ENCODE results near the gene NME7. TPM values are rescaled to one million over a fixed set of nuclear protein-coding genes. Genes with fewer than 3 reads are reported as not detected.
"Not testable (repeated sequence)": the region's sequence is repeated elsewhere in the genome, so short reads cannot be mapped to it uniquely, and the experiment has no call there.

The NME7 gene, protein sequence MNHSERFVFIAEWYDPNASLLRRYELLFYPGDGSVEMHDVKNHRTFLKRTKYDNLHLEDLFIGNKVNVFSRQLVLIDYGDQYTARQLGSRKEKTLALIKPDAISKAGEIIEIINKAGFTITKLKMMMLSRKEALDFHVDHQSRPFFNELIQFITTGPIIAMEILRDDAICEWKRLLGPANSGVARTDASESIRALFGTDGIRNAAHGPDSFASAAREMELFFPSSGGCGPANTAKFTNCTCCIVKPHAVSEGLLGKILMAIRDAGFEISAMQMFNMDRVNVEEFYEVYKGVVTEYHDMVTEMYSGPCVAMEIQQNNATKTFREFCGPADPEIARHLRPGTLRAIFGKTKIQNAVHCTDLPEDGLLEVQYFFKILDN
- 10.5 TPM for total RNA-seq

DNA sequence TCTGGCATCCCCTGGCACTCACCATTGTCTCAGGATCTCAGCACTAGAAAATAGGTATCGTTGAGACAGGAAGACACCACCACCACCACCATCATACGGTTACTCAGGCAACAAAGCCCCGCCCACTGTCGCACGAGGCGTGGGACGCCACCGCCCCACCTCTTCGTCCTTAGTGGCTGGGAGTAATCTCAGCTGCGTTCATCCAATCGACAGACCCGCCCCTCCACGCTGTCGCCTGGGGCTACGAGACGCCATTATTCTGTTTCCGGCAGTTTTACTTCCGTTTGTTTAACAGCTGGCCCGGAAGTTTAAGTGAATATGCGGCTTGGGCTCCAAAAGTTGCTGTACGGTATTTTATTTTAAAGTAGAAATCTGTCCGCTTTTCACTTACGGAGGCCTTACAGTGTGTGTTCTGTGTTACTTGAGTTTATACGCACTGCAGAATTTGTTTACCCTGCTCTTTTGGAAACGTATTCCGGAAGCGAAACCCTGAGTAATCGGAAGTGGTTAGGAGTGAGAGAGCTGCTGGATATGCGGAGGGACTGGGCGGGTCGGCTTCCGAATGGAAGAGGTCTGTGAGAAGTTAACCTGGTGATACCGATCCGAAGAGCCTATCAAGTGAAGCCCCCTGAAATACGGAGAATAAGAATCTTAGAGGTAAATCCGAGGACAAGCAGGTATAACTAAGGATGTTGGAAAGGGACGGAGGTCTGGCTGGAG, at the start of gene NME7, which contains the start of gene BLZF1:
TSS of gene NME7 (minus strand) at position 112 of the 720 bp plus-strand sequence. CDS start at position 25, 87 bp downstream.
TSS of gene BLZF1 (plus strand) at position 510 of the 720 bp plus-strand sequence. CDS start 1,328 bp downstream, outside the sequence.
- DNase-seq (ENCODE audit: low read depth in 2 of 3, low spot score in 2 of 3): peak; percentile 89 to 99 (median 97)

DNA sequence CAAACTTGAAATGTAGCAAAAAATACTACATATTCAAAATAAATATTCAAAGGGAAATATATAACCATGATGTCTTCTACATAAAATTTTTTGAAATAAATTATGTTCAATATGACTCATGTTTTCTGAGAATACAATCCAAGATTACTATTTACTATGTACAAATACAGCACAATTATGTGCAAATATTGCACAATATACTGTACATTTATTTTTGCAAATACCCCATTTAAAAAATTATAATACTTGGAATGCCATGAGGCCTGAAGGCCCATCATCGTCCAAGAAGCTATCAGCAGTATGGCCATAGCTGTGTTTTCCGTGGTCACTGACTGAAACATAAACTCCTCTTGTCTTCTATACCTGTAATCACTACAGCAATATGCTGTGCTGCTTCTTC, 47.4 kb upstream of the NME7 start:
- DNase-seq (ENCODE audit: low read depth in 2 of 3, low spot score in 2 of 3): no peak

DNA sequence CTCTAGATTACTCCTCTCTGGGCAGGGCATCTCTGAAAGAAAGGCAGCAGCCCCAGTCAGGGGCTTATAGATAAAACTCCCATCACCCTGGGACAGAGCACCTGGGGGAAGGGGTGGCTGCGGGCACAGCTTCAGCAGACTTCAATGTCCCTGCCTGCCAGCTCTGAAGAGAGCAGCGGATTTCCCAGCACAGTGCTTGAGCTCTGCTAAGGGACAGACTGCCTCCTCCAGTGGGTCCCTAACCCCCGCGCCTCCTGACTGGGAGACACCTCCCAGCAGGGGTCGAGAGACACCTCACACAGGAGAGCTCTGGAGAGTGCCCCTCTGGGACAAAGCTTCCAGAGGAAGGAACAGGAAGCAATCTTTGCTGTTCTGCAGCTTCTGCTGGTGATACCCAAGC, 40.7 kb upstream of the NME7 start:
- DNase-seq (ENCODE audit: low read depth in 2 of 3, low spot score in 2 of 3): not testable (repeated sequence)

DNA sequence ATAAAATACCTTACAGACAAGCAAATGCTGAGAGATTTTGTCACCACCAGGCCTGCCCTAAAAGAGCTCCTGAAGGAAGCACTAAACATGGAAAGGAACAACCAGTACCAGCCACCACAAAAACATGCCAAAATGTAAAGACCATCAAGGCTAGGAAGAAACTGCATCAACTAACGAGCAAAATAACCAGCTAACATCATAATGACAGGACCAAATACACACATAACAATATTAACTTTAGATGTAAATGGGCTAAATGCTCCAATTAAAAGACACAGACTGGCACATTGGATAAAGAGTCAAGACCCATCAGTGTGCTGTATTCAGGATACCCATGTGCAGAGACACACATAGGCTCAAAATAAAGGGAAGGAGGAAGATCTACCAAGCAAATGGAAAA, 35.0 kb upstream of the NME7 start:
- DNase-seq (ENCODE audit: low read depth in 2 of 3, low spot score in 2 of 3): not testable (repeated sequence)

DNA sequence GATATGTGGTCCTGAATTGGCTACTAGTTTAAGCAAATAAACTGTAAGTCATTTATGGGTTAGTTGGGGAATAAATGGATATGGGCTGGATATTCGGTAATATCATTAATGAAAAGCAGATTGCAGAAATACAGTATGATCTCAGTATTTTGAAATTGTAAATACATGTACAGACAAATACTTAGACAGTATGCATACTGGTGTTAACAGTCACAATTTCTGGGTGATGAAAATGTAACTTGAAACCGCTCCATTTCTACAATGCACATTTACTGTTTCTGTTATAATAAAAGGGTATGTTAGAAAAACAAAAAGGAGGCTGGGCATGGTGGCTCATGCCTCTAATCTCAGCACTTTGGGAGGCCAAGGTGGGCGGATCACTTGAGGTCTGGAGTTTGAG, 28.4 kb upstream of the NME7 start:
- DNase-seq (ENCODE audit: low read depth in 2 of 3, low spot score in 2 of 3): no peak

DNA sequence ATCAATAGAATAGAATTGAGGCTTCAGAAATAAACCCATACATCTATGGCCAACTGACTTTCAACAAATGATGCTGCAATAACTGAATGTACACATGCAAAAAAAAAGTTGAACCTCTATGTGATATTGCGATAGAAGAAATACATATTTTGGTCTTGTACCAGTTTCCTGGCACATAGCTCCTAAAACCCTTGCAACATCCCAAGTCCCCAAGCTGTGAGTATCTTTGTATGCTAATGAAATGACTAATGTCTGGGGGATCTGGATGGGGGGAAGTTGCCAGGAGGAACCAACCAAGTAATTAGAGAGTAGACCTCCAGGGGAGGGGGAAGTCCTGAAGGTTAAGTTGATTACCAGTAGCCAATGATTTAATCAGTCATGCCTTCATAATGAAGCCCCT, 24.8 kb upstream of the NME7 start:
- no peak for DNase-seq (ENCODE audit: low read depth in 2 of 3, low spot score in 2 of 3)

DNA sequence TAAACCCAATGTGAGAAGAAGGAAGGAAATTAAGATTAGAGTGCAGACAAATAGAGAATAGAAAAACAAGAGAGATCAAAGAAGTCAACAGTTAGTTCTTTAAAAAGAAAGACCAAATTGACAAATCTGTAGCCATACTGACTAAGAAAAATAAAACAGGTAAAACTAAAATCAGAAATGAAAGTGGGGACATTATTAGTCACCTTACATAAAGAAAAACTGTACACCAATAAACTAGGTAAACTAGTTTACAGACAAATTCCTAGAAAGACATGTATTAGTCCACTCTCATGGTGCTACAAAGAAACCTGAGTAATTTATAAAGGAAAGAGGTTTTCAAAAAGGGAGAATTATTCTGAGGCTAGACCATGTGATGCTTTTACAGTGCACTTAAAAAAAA, 22.7 kb upstream of the NME7 start:
- DNase-seq (ENCODE audit: low read depth in 2 of 3, low spot score in 2 of 3): no peak

DNA sequence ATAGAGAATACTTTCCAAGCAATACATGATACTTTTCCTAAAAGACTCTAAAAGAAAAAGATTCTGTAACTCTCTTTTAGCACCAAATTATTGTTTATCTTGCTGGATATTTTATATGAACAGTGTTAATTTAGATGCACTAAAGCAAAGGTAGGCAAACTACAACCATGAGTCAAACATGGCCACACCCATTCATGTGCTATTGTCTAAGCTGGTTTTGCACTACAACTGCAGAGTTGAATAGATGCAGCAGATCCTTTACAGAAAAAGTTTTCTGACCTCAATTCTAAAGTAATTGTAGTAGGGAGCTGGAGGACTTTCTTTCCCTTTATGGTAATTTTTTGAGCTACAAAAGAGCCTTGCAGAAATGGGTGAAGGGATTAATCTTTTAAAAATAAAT, 19.8 kb upstream of the NME7 start:
- no peak for DNase-seq (ENCODE audit: low read depth in 2 of 3, low spot score in 2 of 3)

DNA sequence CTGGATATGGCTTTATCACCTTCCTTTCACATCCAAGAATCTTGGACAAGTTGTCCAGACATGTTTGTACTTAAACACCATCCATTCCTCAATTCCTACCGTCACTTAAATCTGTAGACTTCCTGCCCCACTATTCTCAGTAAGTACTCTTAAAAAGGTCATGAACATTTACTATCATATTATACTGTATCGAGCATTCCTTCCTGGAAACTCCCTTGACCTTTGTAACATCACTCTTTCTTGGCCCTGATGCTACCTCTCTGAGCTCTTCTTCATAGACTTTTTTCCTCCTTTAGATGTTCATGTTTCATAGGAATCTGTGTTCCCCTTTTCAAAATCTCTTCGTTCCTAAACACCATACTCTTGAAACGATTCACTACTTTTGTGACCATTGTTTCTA, 15.9 kb upstream of the NME7 start:
- no peak for DNase-seq (ENCODE audit: low read depth in 2 of 3, low spot score in 2 of 3)

DNA sequence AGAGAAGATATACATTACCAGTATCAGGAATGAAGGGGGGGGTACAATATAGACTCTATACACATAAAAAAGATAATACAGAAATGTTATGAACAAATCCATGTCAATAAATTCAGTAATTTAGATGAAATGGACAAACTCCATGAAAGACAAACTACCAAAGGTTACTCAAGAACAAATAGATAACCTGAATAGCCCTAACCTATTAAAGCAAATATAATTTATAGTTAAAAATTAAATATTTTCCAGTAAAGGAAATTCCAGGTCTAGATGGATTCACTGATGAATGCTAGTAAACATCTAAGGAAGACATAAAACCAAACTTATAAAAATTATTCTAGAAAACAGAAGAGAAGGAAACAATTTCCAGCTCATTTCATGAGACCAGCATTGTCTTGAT, 13.6 kb upstream of the NME7 start:
- DNase-seq (ENCODE audit: low read depth in 2 of 3, low spot score in 2 of 3): no peak

DNA sequence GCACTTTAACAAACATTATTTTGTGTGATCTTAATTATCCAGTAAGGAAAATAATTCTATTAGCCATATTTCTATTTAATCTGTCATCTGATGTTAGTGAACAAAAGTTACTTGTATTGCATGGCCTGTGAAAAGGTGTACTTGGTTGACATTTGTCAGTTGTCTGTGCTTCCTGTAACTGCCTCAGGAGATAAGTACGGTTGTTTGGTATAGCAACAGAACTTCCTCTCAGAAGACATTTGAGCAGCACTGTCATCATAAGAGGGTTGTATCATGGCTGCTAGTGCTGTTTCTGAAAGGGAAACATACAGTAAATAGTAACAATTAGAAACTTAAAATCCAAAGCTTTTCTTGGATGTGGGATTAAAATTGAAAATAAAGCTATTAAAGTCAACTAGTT, 3.8 kb upstream of the NME7 start:
- peak in 2 of 3 donors; percentile 41 to 66 for DNase-seq (ENCODE audit: low read depth in 2 of 3, low spot score in 2 of 3)

DNA sequence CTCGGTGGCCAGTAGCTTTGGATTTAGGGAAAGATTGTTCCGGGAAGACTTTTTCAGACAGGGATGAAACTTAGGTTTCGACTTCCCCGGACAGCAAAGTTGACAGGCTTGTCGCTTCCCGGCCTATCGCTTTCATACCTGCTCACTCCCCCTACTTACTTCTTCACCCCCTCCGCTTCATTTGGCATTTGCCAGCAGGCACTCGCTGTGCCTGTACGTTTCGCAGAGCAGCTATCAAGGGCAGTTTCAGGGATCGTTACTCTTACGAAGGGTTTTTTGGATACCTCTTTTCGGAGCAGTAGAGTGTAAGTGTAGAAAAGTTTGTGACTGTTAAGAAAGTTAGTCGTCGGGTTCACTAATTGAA, 791 bp upstream of the NME7 start:
- peak in 2 of 3 donors; percentile 25 to 39 for DNase-seq (ENCODE audit: low read depth in 2 of 3, low spot score in 2 of 3)

DNA sequence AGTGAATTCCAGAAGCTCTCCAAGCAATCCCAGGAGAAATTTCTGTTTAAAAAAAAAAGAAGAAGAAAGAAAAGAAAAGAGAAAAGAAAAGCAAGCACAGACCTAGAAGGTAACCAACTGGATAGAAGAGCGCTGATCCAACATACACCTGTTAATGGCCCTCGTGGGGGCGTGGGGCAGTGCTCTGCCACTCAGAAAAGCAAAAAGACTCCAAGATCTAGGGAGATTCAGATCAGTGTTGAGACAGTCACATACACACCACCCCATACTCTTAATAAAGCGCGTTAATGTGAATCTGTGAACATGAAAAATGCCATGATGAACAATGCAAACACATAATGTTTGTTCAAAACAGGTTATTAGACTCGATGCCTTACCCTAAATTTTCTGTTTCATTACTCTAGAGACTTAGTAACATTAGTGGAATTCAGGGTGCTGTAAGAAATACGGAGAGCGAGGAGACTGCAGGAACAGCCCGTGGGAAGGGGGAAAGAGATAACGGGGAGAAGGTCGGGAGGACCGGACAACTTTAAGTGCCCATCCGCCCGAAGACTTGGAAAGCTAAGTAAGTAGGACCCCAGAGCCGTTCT, 406 bp downstream of the NME7 start:
- DNase-seq (ENCODE audit: low read depth in 2 of 3, low spot score in 2 of 3): peak in 1 of 3 donors; percentile 3

DNA sequence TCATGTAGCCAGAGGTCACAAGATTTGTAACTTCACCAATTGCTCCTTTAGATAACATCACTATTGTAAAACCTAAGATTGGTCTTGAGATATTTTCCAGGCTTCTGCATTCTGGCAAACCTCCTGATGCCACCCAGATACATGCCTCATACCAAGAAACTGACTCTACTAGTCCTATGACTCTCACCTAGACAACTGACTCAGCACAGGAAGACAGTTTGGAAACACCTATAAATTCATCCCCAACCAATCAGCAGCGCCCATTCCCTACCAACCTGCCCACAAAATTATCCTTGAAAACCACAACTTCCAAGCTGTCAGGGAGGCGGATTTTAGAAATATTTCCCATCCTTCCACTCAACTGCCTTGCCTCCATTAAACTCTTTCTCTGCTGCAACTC, 2.6 kb downstream of the NME7 start:
- no peak for DNase-seq (ENCODE audit: low read depth in 2 of 3, low spot score in 2 of 3)

DNA sequence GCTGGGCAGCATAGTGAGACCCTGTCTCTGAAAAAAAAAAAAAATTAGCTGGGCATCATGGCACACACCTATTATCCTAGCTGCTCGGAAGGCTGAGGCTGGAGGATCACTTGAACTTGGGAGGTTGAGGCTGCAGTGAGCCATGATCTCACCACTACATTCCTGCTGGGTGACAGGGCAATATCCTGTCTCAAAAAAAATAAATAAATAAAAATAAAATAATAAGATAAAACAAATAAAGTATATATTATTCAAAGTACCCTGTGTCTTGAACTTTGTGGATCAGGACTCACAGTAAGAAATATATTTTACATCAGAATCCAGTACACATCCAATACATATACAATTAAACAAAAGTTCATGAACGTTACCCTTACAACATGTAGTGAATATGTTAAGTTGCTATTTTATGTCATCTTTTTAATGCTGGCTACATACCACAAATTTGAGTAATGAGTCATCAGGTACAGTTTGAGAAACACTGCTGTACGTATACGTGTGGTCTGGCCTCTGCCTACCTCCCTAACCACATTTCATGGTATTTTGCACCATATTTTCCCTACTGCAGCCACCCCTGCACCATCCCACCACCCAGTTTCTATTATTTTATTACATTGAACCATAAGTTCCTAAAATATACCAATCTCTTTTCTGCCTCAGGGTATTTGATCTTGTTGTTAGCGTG, 4.4 kb downstream of the NME7 start:
- DNase-seq (ENCODE audit: low read depth in 2 of 3, low spot score in 2 of 3): no peak

DNA sequence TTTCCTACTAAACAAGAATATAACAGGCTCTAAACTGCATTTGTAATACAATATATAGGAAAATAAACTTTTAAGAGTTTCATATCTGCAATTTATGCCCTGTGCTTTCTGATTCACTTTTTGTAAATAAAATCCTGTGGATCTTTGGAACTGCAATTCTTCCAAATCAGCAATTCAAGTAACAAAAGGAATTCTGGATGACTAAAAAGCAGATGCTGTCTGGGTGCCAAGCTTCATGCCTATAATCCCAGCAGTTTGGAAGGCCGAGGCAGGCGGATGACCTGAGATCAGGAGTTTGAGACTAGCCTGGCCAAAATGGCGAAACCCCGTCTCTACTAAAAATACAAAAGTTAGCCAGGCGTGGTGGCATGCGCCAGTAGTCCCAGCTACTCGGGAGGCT, 6.3 kb downstream of the NME7 start:
- no peak for DNase-seq (ENCODE audit: low read depth in 2 of 3, low spot score in 2 of 3)

DNA sequence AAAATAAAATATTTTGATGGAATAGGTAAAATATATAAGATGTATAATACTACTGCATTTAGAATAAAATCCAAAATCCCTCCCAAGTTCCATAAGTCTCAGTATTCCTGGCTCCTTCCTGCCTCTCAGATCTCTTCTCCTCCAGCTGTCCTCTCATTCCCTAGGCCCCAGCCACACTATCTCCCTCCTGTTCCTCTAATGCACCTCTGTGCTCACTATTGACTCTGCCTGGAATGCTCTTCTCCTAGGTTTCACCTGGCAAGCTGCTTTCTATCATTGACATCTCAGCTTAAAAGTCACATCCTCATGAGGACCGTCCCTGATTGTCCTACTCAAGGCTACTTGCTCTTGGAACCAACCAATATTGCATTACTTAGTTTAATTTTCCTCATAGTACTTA, 7.2 kb downstream of the NME7 start:
- DNase-seq (ENCODE audit: low read depth in 2 of 3, low spot score in 2 of 3): no peak

DNA sequence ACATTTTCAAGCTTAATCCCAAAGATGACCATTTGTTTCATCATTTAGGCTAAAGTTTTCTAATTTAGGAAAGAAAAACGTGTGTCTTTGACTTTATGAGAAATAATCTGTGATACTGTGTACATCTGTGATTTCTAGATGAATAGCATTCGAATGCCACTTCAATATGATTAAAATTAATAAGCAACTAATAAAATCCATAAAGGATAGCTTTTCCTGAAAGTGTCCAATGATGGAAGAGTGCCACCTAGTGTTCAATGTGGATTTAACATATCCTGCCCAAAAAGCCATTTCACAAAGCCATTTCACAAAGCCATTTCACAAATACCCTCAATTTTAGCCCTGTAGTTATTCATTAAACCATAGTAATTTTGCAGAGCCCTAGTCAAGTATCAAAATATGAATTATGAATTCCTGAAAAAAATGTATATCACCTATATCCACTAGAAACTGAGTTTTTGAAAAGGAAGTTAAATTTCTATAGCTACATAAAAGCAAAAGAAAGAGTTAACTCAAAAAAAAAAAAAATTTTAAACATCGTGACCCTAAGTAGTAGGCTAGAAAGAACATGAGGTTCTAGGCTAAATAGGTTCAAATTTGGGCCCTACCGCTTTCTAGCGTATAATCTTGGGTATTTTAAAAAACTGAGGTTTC, 19.1 kb downstream of the NME7 start:
- DNase-seq (ENCODE audit: low read depth in 2 of 3, low spot score in 2 of 3): peak; percentile 18 to 81 (median 58)

DNA sequence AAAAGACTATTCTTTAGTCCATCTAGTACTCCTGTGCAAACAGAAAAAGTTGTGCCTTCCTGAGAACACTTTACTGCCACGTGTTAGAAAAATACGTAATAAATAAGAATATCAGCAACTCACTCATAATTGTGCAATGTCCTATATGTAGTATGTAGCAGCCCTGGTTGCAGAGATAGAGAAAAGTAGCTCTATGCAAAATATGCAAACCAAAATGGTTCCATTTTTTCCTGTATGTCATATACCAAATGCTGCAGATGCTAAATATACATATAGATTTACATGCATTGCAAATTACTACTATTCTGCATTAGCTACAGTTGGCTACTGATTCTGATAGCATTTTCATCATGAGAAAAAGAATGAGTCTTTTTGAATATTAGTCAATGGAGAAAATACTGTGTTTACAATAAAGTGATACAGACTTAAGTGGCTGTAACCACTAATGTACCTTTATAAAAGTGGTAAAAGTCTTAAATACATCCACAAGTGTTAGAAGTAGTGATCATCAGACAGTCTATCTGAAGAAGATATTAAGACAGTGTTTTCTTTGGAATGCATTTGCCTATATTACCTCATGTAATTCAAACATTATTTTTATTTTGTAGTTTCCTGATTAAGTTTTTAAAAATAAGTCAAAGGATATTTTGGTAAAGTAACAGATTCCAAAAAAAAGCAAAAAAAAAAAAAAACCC, 19.8 kb downstream of the NME7 start:
- no peak for DNase-seq (ENCODE audit: low read depth in 2 of 3, low spot score in 2 of 3)

DNA sequence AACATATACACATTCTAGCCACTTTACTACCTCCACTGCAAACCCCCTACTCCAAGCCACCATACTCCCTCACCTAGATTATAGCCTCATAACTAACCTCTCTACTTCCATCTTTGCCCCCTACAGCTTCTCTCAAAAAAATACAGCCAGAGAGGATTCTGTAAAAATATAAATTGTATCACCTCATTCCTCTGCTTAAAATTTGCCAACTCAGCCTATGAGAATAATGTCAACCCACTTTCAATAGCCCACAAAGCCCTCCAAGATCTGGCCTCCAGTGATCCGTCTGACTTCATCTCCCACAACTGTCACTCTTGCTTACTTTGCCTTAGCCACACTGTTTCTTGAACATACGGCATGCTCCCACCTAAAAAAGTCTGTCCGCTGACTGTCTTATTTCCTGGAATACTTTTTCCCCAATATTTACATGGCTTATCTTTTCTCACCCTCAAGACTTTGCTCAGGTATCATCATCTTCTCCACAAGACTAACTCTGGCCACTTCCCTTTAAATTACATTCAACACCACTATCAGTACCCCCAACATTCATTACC, 21.5 kb downstream of the NME7 start:
- no peak for DNase-seq (ENCODE audit: low read depth in 2 of 3, low spot score in 2 of 3)

Measured in hematopoietic multipotent progenitor cell (in vitro differentiated cells).